Fibroblast of villous mesenchyme (primary cell): ENCODE results near the gene MYO1G. TPM values are rescaled to one million over a fixed set of nuclear protein-coding genes. Genes with fewer than 3 reads are reported as not detected.

ENCODE experiments used
- DNase-seq: peaks from one replicate; pipeline ENCODE4 v3.0.0-alpha.2; 2010; ENCODE audit warnings: low read depth
- H3K4me3 ChIP-seq: 2 replicates; pipeline ENCODE4 v1.5.1; 2011; ENCODE audit warnings: low read depth, mild to moderate bottlenecking, low read length
- CTCF ChIP-seq: IDR thresholded peaks from 2 replicates; pipeline ENCODE4 v1.5.1; 2012; ENCODE audit warnings: low read depth, mild to moderate bottlenecking, low read length; ENCODE audit not compliant: insufficient read depth
- total RNA-seq: library from RNA; depleted of rRNA; stranded (reverse); fragments of >200 nt; gene quantifications from 2 replicates; pipeline ENCODE4 v1.2.3, GENCODE V29; 2012

MYO1G gene
- total RNA-seq, 1 donor: under 0.01 TPM

DNA sequence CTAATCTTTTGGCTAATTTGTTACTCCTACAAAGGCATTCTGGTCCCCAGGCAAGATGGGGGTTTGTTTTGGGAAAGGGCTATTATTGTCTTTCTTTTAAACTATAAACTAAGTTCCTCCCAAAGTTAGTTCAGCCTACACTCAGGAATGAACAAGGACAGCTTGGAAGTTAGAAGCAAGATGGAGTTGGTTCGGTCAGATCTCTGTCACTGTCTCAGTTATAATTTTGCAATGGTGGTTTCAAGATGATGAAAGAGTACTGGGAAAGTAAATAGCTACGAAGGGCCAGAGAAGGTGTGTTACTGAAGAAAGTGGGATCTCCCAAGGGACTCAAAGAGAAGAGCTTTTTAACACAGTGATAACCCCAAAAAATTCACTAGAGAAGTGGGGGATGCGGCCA, 10.3 kb upstream of the MYO1G start:
- H3K4me3 ChIP-seq: no peak overlapping the region
- TF ChIP-seq CTCF: no peak
- DNase-seq: no peak

GRCh38 chr7:44988701-44989100, 9.9 kb upstream of the MYO1G start:
- TF ChIP-seq CTCF: no peak
- DNase-seq: no peak
- no peak overlapping the region for H3K4me3 ChIP-seq

- H3K4me3 ChIP-seq: no peak overlapping the region
- no peak for DNase-seq
- no peak for TF ChIP-seq CTCF
These were observed 9.2 kb upstream of the MYO1G start for GRCh38 chr7:44987996-44988395.

GRCh38 chr7:44987457-44987856, 8.6 kb upstream of the MYO1G start:
- no peak for TF ChIP-seq CTCF
- no peak overlapping the region for H3K4me3 ChIP-seq
- no peak for DNase-seq

- peak; percentile 95 for DNase-seq
- no peak for TF ChIP-seq CTCF
- peak overlapping the region; percentile 78 for H3K4me3 ChIP-seq
These were observed 7.6 kb upstream of the MYO1G start for GRCh38 chr7:44986218-44987053.

- peak overlapping the region; percentile 78 for H3K4me3 ChIP-seq
- no peak for DNase-seq
- TF ChIP-seq CTCF: no peak
These were observed 7.0 kb upstream of the MYO1G start for GRCh38 chr7:44985900-44986217.
